ENCODE measurements around the gene TUBGCP2.

- no peak for TF ChIP-seq CTCF (IDR thresholded peaks at IDR 0.05)
- no peak for TF ChIP-seq POLR2A (IDR thresholded peaks at IDR 0.05)
Observed at GRCh38 chr10:133264461-133264860, 44.2 kb downstream of the TUBGCP2 start.

Data from suprapubic skin (tissue), 3 donors.